Measurements from ENCODE around the gene NFYC. TPM values are rescaled to one million over a fixed set of nuclear protein-coding genes. Genes with fewer than 3 reads are reported as not detected.
A peak's percentile ranks its signal among the peaks of the same experiment; 100 is the strongest.

NFYC gene
- polyA plus RNA-seq, 4 donors = 35.7 to 68.9 (median 42.6) TPM

DNA sequence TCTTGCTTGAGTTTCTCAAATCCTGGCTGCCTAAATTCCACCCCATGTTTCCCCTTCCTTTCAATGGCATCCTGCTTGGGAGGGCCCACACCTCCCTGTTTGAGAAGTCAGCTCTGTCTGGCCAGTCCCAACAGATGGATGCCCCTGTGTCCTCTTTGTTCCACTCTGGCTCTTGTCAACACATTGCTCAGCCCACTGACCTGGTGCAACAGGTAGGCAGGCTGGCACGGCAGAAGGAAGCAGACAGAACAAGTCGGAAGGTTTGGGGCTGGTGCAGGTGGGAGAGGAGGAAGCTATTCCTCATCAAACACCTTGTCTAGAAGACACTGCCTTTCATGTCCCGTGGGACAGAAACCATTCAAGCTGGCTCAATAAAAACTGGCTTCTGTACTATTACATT lies 114.7 kb downstream of the NFYC start:
- Histone ChIP-seq H3K27ac (ENCODE audit: low read depth in 1 of 3, low read length in 2 of 3) (no peak overlapping the region), H3K9me3 (ENCODE audit: control insufficient read depth in 2 of 2, insufficient read depth in 1 of 2, low read depth in 1 of 2, low read length in 1 of 2) (no peaks in the 10 kb centered on the region), H3K4me3 (ENCODE audit: low read depth in 1 of 3, low read length in 3 of 3) (no peak overlapping the region), H3K4me1 (ENCODE audit: control insufficient read depth in 3 of 3, insufficient read depth in 2 of 3, low read depth in 1 of 3, low read length in 2 of 3) (peaks cover 0 to 10% (median 4%) of the 10 kb centered on the region in 3 donors), H3K27me3 (ENCODE audit: control insufficient read depth in 3 of 3, insufficient read depth in 3 of 3, low read length in 3 of 3) (peaks cover 0 to 2% (median 0%) of the 10 kb centered on the region in 3 donors), H3K36me3 (ENCODE audit: control insufficient read depth in 3 of 3, insufficient read depth in 2 of 3, low read depth in 1 of 3, low read length in 3 of 3) (no peaks in the 10 kb centered on the region)
- WGBS, 3 donors = 43 to 69% (median 50%) methylated on average over 3 of the region's 3 CpGs
- FAIRE-seq (no peak), DNase-seq (no peak)

GRCh38 chr1:40806731-40807695 lies 115.5 kb downstream of the NFYC start:
- no peak for FAIRE-seq
- Histone ChIP-seq H3K36me3 (ENCODE audit: control insufficient read depth in 3 of 3, insufficient read depth in 2 of 3, low read depth in 1 of 3, low read length in 3 of 3) (no peaks in the 10 kb centered on the region), H3K9me3 (ENCODE audit: control insufficient read depth in 2 of 2, insufficient read depth in 1 of 2, low read depth in 1 of 2, low read length in 1 of 2) (no peaks in the 10 kb centered on the region), H3K27me3 (ENCODE audit: control insufficient read depth in 3 of 3, insufficient read depth in 3 of 3, low read length in 3 of 3) (no peaks in the 10 kb centered on the region), H3K4me3 (ENCODE audit: low read depth in 1 of 3, low read length in 3 of 3) (no peak overlapping the region), H3K27ac (ENCODE audit: low read depth in 1 of 3, low read length in 2 of 3) (peak overlapping the region in 1 of 3 donors; percentile 47), H3K4me1 (ENCODE audit: control insufficient read depth in 3 of 3, insufficient read depth in 2 of 3, low read depth in 1 of 3, low read length in 2 of 3) (peaks cover 0 to 3% (median 0%) of the 10 kb centered on the region in 3 donors)
- WGBS, 3 donors = 66 to 75% (median 73%) methylated on average over 20 of the region's 20 CpGs
- peak in 1 of 2 donors; percentile 29 for DNase-seq

DNA sequence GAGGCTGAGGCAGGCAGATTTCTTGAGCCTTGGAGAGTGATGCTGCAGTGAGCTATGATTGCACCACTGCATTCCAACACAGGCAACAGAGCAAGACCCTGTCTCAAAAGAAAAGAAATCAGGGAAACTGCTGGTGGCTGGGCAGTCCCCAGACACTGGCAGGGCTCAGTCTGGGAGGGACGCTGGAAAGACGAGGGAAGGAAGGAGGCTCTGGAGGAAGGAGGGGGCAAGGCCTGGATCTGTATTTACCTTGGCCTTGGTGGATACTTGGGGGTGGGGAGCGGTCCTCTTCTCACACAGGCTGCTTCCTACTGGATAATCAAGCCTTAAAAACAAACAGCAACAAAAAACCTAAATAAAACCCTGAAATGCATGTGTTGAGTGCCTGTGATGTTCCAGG lies 116.5 kb downstream of the NFYC start:
- FAIRE-seq (no peak), DNase-seq (no peak)
- Histone ChIP-seq H3K27me3 (ENCODE audit: control insufficient read depth in 3 of 3, insufficient read depth in 3 of 3, low read length in 3 of 3) (peaks cover 0 to 6% (median 0%) of the 10 kb centered on the region in 3 donors), H3K9me3 (ENCODE audit: control insufficient read depth in 2 of 2, insufficient read depth in 1 of 2, low read depth in 1 of 2, low read length in 1 of 2) (no peaks in the 10 kb centered on the region), H3K4me3 (ENCODE audit: low read depth in 1 of 3, low read length in 3 of 3) (no peak overlapping the region), H3K4me1 (ENCODE audit: control insufficient read depth in 3 of 3, insufficient read depth in 2 of 3, low read depth in 1 of 3, low read length in 2 of 3) (peaks cover 0 to 2% (median 0%) of the 10 kb centered on the region in 3 donors), H3K27ac (ENCODE audit: low read depth in 1 of 3, low read length in 2 of 3) (no peak overlapping the region), H3K36me3 (ENCODE audit: control insufficient read depth in 3 of 3, insufficient read depth in 2 of 3, low read depth in 1 of 3, low read length in 3 of 3) (no peaks in the 10 kb centered on the region)
- 60 to 67% (median 65%) methylated on average over 3 of the region's 3 CpGs for WGBS, 3 donors

DNA sequence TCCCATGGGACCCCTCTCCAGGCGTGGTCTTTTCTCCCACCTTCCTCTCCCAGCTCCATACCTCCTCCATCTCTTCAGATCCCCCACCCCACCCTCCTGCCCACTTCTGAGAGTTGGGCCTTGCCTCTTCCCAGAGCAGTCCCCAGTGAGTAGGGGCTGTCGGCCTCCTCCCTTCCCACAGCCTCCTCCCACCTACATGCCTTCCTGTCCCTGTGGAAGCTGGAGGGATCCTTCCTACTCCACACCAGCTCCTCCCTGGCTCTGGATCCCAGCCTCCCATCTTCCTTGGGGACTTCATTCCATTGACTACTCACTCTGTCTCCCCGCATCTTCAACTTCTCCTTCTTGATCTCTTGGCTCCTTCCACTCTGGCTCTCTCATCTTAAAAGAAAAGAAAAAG lies 116.9 kb downstream of the NFYC start:
- 73 to 79% (median 78%) methylated on average over 3 of the region's 3 CpGs for WGBS, 3 donors
- peaks cover 0 to 2% (median 0%) of the 10 kb centered on the region in 3 donors for H3K4me1 ChIP-seq (ENCODE audit: control insufficient read depth in 3 of 3, insufficient read depth in 2 of 3, low read depth in 1 of 3, low read length in 2 of 3)
- DNase-seq = no peak

DNA sequence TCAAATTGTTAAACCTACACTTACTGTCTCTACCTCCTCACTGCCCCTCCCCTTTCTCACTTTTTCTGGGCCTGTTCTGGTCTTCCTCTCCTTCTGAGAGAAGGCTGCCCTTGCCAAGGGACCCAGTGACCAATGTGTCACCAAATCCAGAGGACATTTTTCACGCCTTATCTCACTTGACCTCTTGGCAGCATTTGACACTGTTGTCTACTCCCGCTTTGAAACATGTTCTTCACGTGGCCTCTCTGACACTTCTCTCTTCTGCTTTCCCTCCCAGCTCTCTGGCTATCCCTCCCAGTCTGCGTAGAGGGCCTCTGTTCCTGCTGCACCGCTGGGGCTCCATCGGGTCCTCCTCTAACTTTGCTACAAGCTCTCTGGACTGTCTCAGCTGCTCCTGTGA lies 117.4 kb downstream of the NFYC start:
- H3K4me3 ChIP-seq (ENCODE audit: low read depth in 1 of 3, low read length in 3 of 3) = no peak overlapping the region
- no peak overlapping the region for H3K27ac ChIP-seq (ENCODE audit: low read depth in 1 of 3, low read length in 2 of 3)
- H3K36me3 ChIP-seq (ENCODE audit: control insufficient read depth in 3 of 3, insufficient read depth in 2 of 3, low read depth in 1 of 3, low read length in 3 of 3) = no peaks in the 10 kb centered on the region
- DNase-seq (no peak), FAIRE-seq (no peak)
- peaks cover 0 to 7% (median 0%) of the 10 kb centered on the region in 3 donors for H3K27me3 ChIP-seq (ENCODE audit: control insufficient read depth in 3 of 3, insufficient read depth in 3 of 3, low read length in 3 of 3)
- no peaks in the 10 kb centered on the region for H3K9me3 ChIP-seq (ENCODE audit: control insufficient read depth in 2 of 2, insufficient read depth in 1 of 2, low read depth in 1 of 2, low read length in 1 of 2)
- H3K4me1 ChIP-seq (ENCODE audit: control insufficient read depth in 3 of 3, insufficient read depth in 2 of 3, low read depth in 1 of 3, low read length in 2 of 3) = peaks cover 0 to 2% (median 0%) of the 10 kb centered on the region in 3 donors
- 65 to 74% (median 69%) methylated on average over 6 of the region's 6 CpGs for WGBS, 3 donors

More for the DNA sequence above, 116.9 kb downstream of the NFYC start:
- no peak overlapping the region for H3K4me3 ChIP-seq (ENCODE audit: low read depth in 1 of 3, low read length in 3 of 3)
- H3K9me3 ChIP-seq (ENCODE audit: control insufficient read depth in 2 of 2, insufficient read depth in 1 of 2, low read depth in 1 of 2, low read length in 1 of 2) = no peaks in the 10 kb centered on the region
- no peak overlapping the region for H3K27ac ChIP-seq (ENCODE audit: low read depth in 1 of 3, low read length in 2 of 3)
- H3K27me3 ChIP-seq (ENCODE audit: control insufficient read depth in 3 of 3, insufficient read depth in 3 of 3, low read length in 3 of 3) = peaks cover 0 to 7% (median 0%) of the 10 kb centered on the region in 3 donors
- H3K36me3 ChIP-seq (ENCODE audit: control insufficient read depth in 3 of 3, insufficient read depth in 2 of 3, low read depth in 1 of 3, low read length in 3 of 3) = no peaks in the 10 kb centered on the region
- FAIRE-seq = no peak

GRCh38 chr1:40810927-40811326 lies 119.4 kb downstream of the NFYC start:
- Histone ChIP-seq H3K36me3 (ENCODE audit: control insufficient read depth in 3 of 3, insufficient read depth in 2 of 3, low read depth in 1 of 3, low read length in 3 of 3) (no peaks in the 10 kb centered on the region), H3K4me1 (ENCODE audit: control insufficient read depth in 3 of 3, insufficient read depth in 2 of 3, low read depth in 1 of 3, low read length in 2 of 3) (peaks cover 0 to 2% (median 0%) of the 10 kb centered on the region in 3 donors), H3K27ac (ENCODE audit: low read depth in 1 of 3, low read length in 2 of 3) (no peak overlapping the region), H3K4me3 (ENCODE audit: low read depth in 1 of 3, low read length in 3 of 3) (no peak overlapping the region), H3K27me3 (ENCODE audit: control insufficient read depth in 3 of 3, insufficient read depth in 3 of 3, low read length in 3 of 3) (peaks cover 0 to 14% (median 0%) of the 10 kb centered on the region in 3 donors), H3K9me3 (ENCODE audit: control insufficient read depth in 2 of 2, insufficient read depth in 1 of 2, low read depth in 1 of 2, low read length in 1 of 2) (no peaks in the 10 kb centered on the region)
- FAIRE-seq = no peak
- WGBS, 3 donors = 21 to 67% (median 56%) methylated on average over 5 of the region's 5 CpGs
- peak; percentile 45 to 52 for DNase-seq

- H3K27me3 ChIP-seq (ENCODE audit: control insufficient read depth in 3 of 3, insufficient read depth in 3 of 3, low read length in 3 of 3) = peaks cover 0 to 44% (median 2%) of the 10 kb centered on the region in 3 donors
- no peak for DNase-seq
- no peak for FAIRE-seq
- no peak overlapping the region for H3K27ac ChIP-seq (ENCODE audit: low read depth in 1 of 3, low read length in 2 of 3)
- no peaks in the 10 kb centered on the region for H3K4me1 ChIP-seq (ENCODE audit: control insufficient read depth in 3 of 3, insufficient read depth in 2 of 3, low read depth in 1 of 3, low read length in 2 of 3)
- H3K9me3 ChIP-seq (ENCODE audit: control insufficient read depth in 2 of 2, insufficient read depth in 1 of 2, low read depth in 1 of 2, low read length in 1 of 2) = no peaks in the 10 kb centered on the region
- no peak overlapping the region for H3K4me3 ChIP-seq (ENCODE audit: low read depth in 1 of 3, low read length in 3 of 3)
- H3K36me3 ChIP-seq (ENCODE audit: control insufficient read depth in 3 of 3, insufficient read depth in 2 of 3, low read depth in 1 of 3, low read length in 3 of 3) = no peaks in the 10 kb centered on the region
- 46 to 71% (median 56%) methylated on average over 9 of the region's 9 CpGs for WGBS, 3 donors
Measured at GRCh38 chr1:40815420-40815819, 123.9 kb downstream of the NFYC start.

GRCh38 chr1:40817791-40818263 lies 126.3 kb downstream of the NFYC start:
- Histone ChIP-seq H3K9me3 (ENCODE audit: control insufficient read depth in 2 of 2, insufficient read depth in 1 of 2, low read depth in 1 of 2, low read length in 1 of 2) (no peaks in the 10 kb centered on the region), H3K27me3 (ENCODE audit: control insufficient read depth in 3 of 3, insufficient read depth in 3 of 3, low read length in 3 of 3) (peaks cover 0 to 40% (median 2%) of the 10 kb centered on the region in 3 donors), H3K27ac (ENCODE audit: low read depth in 1 of 3, low read length in 2 of 3) (no peak overlapping the region), H3K4me1 (ENCODE audit: control insufficient read depth in 3 of 3, insufficient read depth in 2 of 3, low read depth in 1 of 3, low read length in 2 of 3) (no peaks in the 10 kb centered on the region), H3K4me3 (ENCODE audit: low read depth in 1 of 3, low read length in 3 of 3) (peak overlapping the region in 1 of 3 donors; percentile 42), H3K36me3 (ENCODE audit: control insufficient read depth in 3 of 3, insufficient read depth in 2 of 3, low read depth in 1 of 3, low read length in 3 of 3) (no peaks in the 10 kb centered on the region)
- WGBS, 3 donors = 20 to 36% (median 33%) methylated on average over 18 to 19 of the region's 19 CpGs
- no peak for FAIRE-seq
- DNase-seq = no peak
